Smooth muscle cell (in vitro differentiated cells): ENCODE measurements around the gene DPH1. TPM values are rescaled to one million over a fixed set of nuclear protein-coding genes. Genes with fewer than 3 reads are reported as not detected.
A peak's percentile ranks its signal among the peaks of the same experiment; 100 is the strongest.

ENCODE experiments used
- DNase-seq: peaks from one replicate; lab custom pipeline; 2025; ENCODE audit not compliant: unreplicated experiment; lab: John Stamatoyannopoulos, UW
- H2AFZ ChIP-seq: fragments of 200-600 bp; sonication (generic); 2 replicates; pipeline ENCODE4 v1.6.0; 2016; ENCODE audit warnings: antibody characterized with exemption, low read depth, mild to moderate bottlenecking
- H3F3A ChIP-seq: fragments of 200-600 bp; sonication (generic); 2 replicates; pipeline ENCODE4 v1.6.0; 2017; ENCODE audit warnings: antibody characterized with exemption, low read depth
- H3K27ac ChIP-seq: fragments of 200-600 bp; sonication (generic); 2 replicates; pipeline ENCODE4 v1.5.1; 2016; ENCODE audit warnings: low read depth, mild to moderate bottlenecking
- H3K27me3 ChIP-seq: fragments of 200-600 bp; sonication (generic); 2 replicates; pipeline ENCODE4 v1.6.1; 2016; ENCODE audit warnings: low read depth, mild to moderate bottlenecking
- H3K36me3 ChIP-seq: fragments of 200-600 bp; sonication (generic); 2 replicates; pipeline ENCODE4 v1.5.1; 2016; ENCODE audit warnings: low read depth
- H3K4me1 ChIP-seq: fragments of 200-600 bp; sonication (generic); 2 replicates; pipeline ENCODE4 v1.5.1; 2016; ENCODE audit warnings: low read depth
- H3K4me2 ChIP-seq: fragments of 200-600 bp; sonication (generic); 2 replicates; pipeline ENCODE4 v1.6.0; 2016; ENCODE audit warnings: mild to moderate bottlenecking
- H3K4me3 ChIP-seq: fragments of 200-600 bp; sonication (generic); 2 replicates; pipeline ENCODE4 v1.5.1; 2016; ENCODE audit warnings: mild to moderate bottlenecking
- H3K79me2 ChIP-seq: fragments of 200-600 bp; sonication (generic); 2 replicates; pipeline ENCODE4 v1.6.0; 2016; ENCODE audit warnings: low read depth, mild to moderate bottlenecking
- H3K9ac ChIP-seq: fragments of 200-600 bp; sonication (generic); 2 replicates; pipeline ENCODE4 v1.6.0; 2016; ENCODE audit warnings: low read depth
- H3K9me3 ChIP-seq: fragments of 200-600 bp; sonication (generic); replicated peaks from 2 replicates; pipeline ENCODE4 v1.5.1; 2016; ENCODE audit warnings: low read depth
- H4K20me1 ChIP-seq: fragments of 200-600 bp; sonication (generic); 2 replicates; pipeline ENCODE4 v1.6.0; 2016; ENCODE audit warnings: low read depth
- CTCF ChIP-seq: fragments of 200-600 bp; sonication (generic); IDR thresholded peaks from 2 replicates; pipeline ENCODE4 v1.5.1; 2017; ENCODE audit warnings: borderline replicate concordance, mild to moderate bottlenecking, antibody characterized with exemption; ENCODE audit not compliant: insufficient read depth, poor library complexity, severe bottlenecking
- WGBS: methylation state at CpG from one replicate; pipeline ENCODE4 v1.1.7; 2016; ENCODE audit warnings: low lambda C conversion rate; 5-methylcytosine and 5-hydroxymethylcytosine counted together
- polyA plus RNA-seq: library from polyadenylated mRNA; unstranded; fragments of >200 nt; fragmentation: Nextera tagmentation; extraction: Ambion mirVana; gene quantifications from 2 replicates; pipeline ENCODE4 v1.2.1, GENCODE V29; 2016
- total RNA-seq: library from RNA; depleted of rRNA; stranded (reverse); fragments of >200 nt; gene quantifications from 2 replicates; pipeline ENCODE4 v1.2.3, GENCODE V29; 2014

The DPH1 gene
- total and polyA plus RNA-seq, 2 experiments from 2014 or later, result 15.9 to 33.6 TPM

DNA sequence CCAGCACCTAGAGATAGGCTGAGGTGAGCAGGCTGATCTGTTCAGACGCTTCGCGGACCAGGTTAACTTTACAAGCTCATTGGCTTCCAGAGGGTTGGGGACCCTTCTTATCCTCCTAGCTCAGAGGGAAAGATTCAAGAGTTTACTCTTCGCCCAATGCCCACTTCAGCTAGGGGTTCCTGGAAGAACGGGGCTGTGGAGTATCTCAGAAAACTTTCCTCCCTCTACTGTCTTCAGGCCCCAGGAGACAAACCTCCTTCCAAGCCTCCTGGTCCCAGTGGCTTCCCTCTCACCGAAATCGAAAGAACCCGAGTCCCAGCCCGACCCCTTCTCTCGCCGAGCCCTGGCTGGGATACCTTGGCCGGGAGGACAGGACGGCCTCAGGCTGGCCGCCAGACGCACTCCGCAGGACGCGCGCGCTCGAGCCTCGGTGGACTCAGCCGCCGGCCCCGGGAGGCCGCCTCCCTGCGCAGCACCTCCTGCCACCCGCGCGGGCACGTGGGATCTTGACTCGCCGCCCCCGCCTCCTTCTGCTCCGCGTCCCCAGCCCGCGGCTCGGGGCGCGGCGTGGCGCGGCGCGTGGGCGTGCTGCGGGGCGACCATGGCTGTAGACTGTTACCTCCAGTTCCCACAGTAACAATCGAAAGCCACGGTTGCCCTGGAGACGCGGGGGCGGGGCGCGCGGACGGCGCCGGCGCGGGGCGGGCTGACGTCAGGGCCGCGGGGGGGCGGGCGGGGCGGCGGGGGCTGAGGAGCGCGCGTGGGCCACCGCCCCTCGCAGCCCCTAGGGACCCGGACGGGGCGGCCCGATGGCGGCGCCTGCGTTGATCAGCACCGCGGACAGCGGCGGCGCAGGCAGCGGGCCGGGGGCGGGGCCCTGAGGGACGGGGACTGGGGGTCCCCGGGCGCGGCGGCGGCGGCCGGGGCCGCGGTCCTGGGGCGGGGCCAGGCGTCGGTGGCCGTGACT, 19.7 kb downstream of the DPH1 start:
- 8% methylated on average over 60 of the region's 104 CpGs for WGBS
- Histone ChIP-seq H3K27ac (peak overlapping the region; percentile 49), H2AFZ (no peak overlapping the region), H3K36me3 (no peaks in the 10 kb centered on the region), H3K4me3 (peak overlapping the region; percentile 62), H3F3A (peaks cover 6% of the 10 kb centered on the region), H3K9me3 (no peaks in the 10 kb centered on the region), H3K4me2 (peak overlapping the region; percentile 92), H3K4me1 (peaks cover 17% of the 10 kb centered on the region), H3K27me3 (peaks cover 13% of the 10 kb centered on the region), H4K20me1 (peaks cover 4% of the 10 kb centered on the region), H3K79me2 (peaks cover 8% of the 10 kb centered on the region), H3K9ac (peak overlapping the region; percentile 90)
- TF ChIP-seq CTCF, result no peak
- DNase-seq, result peak; percentile 77

DNA sequence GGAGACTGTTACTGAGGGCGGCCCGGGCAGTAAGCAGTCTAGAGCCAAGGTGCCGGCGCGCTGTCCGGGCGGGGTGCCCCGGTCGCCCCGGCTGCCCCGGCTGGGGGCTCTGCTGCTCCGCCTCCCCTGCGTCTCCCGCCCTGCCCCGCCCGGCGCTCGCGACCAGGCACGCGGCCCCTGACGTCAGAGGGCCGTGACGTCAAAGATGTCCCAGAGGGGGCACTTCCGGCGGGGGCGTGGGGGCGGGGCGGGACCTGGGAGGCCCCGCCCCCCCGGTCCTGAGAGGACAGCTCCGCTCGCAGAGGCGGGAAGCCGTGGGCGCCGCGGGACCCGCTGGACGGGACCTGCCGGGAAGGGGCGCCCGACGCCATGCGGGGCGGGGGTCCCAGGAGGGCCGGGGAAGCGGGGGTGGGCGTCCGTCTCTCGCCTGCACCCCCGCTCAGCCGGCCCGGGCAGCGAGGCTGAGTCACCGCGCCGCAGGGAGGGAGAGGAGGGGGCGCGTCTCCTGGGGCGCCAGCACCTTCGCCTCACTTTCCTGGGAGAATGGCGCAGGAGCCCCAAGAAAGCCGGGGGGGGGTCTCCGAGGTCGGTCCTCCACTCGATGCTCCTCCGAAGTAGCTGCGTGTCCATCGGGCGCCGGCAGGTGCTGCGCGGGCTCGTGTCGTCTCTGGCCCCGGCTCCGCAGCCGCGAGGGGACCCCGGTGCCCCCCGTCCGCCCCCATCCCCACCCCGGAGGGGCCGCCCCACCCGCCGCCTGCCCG, 20.5 kb downstream of the DPH1 start:
- peaks cover 5% of the 10 kb centered on the region for H4K20me1 ChIP-seq
- H3K79me2 ChIP-seq, result no peaks in the 10 kb centered on the region
- peaks cover 16% of the 10 kb centered on the region for H3K27me3 ChIP-seq
- no peak overlapping the region for H3K27ac ChIP-seq
- DNase-seq, result peak; percentile 71
- no peaks in the 10 kb centered on the region for H3K9me3 ChIP-seq
- H3K4me2 ChIP-seq, result peak overlapping the region; percentile 92
- peaks cover 17% of the 10 kb centered on the region for H3K4me1 ChIP-seq
- no peak for TF ChIP-seq CTCF
- H2AFZ ChIP-seq, result no peak overlapping the region
- H3K36me3 ChIP-seq, result no peaks in the 10 kb centered on the region
- H3K4me3 ChIP-seq, result peak overlapping the region; percentile 62
- peaks cover 6% of the 10 kb centered on the region for H3F3A ChIP-seq
- 6% methylated on average over 31 of the region's 88 CpGs for WGBS
- H3K9ac ChIP-seq, result peak overlapping the region; percentile 54

DNA sequence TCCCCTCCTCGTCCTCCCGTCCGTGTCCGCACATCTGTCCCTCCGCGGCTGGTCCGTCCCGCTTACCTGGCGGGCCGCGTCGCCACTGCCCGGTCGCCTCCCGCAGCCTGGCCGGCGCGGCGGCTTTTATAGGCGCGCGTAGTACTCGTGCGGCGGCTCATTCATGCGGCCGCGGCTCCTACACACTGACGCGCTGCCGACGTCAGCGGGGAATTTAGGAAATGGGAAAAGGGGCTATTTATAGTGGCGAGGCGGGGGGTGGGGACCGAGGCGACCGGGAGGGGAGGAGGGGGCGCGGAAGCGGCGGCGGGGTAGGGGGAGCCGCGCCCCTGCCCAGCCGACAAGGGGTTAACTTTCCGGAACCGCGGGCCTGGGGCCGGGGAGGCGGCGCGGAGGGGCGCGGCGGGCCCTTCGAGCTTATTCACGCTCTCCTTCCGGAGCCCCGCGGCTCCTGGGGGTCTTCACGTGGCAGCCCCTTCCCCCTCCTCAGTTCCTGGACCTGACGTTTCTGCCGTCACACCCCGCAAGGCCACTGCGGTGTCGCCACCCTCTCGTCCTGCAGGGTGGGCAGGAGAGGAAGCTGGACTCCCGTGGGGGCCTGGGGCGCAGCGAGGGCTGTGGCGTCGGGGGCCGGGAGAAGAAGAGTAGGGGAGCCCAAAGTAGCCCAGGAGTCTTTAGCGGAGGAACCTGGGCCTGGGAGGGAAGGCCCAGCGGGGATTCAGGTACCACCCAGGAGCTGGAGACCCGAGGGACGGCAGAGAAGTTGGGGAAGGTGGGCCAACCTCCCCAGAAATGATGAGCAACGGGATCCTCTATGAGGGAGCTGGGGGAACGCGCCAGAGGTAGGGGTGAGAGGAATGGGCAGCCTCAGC, 21.3 kb downstream of the DPH1 start:
- Histone ChIP-seq H3K27me3 (peaks cover 19% of the 10 kb centered on the region), H3K4me1 (peaks cover 20% of the 10 kb centered on the region), H3K9me3 (no peaks in the 10 kb centered on the region), H3K36me3 (no peaks in the 10 kb centered on the region), H3F3A (peaks cover 6% of the 10 kb centered on the region), H3K79me2 (no peaks in the 10 kb centered on the region), H3K4me2 (peak overlapping the region; percentile 92), H3K27ac (no peak overlapping the region), H3K9ac (peak overlapping the region; percentile 54), H3K4me3 (peak overlapping the region; percentile 62), H2AFZ (no peak overlapping the region), H4K20me1 (peaks cover 8% of the 10 kb centered on the region)
- DNase-seq, result no peak
- TF ChIP-seq CTCF, result no peak
- 14% methylated on average over 62 of the region's 81 CpGs for WGBS
